B cell (primary cell): ENCODE data around the gene HSPB7. TPM values are rescaled to one million over a fixed set of nuclear protein-coding genes. Genes with fewer than 3 reads are reported as not detected.

Experiments
- ATAC-seq: fragments of 200-7000 bp; cut with Tn5 transposase; one replicate; pipeline ENCODE4 v1.10.0; 2021; ENCODE audit warnings: low read depth, mild to moderate bottlenecking, moderate number of reproducible peaks, moderate library complexity
- CTCF ChIA-PET: fragments of 350-600 bp; sonication (Branson Sonifier 250); formaldehyde crosslinking; loops from one replicate; lab custom pipeline; 2021; ENCODE audit warnings: antibody characterized with exemption, inconsistent platforms; lab: Charles Lee
- POLR2A ChIA-PET: fragments of 350-600 bp; sonication (Branson Sonifier 250); formaldehyde crosslinking; loops from one replicate; lab custom pipeline; 2021; ENCODE audit warnings: antibody characterized with exemption; lab: Charles Lee
- DNase-seq: peaks from one replicate; pipeline ENCODE4 v3.0.0; 2013
- H2AFZ ChIP-seq: 2 replicates; pipeline ENCODE4 v1.6.1; 2012; ENCODE audit warnings: mild to moderate bottlenecking, low read depth, low read length; ENCODE audit not compliant: insufficient read depth, poor library complexity, severe bottlenecking
- H3K27ac ChIP-seq, 2 donors: 1 replicate in 1 of 2; 2 replicates in 1 of 2; pipeline ENCODE4 v1.5.1; 2012 to 2013; ENCODE audit warnings: low read length in 2 of 2, mild to moderate bottlenecking in 2 of 2, moderate library complexity in 1 of 2
- H3K27me3 ChIP-seq, 4 experiments: fragments of 200-600 bp in 1 of 4; sonication (generic) in 1 of 4; replicated peaks in 1 of 4; 1 replicate in 2 of 4; 2 replicates in 2 of 4; pipeline versions ENCODE4 v1.6.1 to v1.7.0; 2013 to 2016; ENCODE audit warnings: low read length in 3 of 4, mild to moderate bottlenecking in 2 of 4, mixed read lengths in 1 of 4, moderate library complexity in 1 of 4; ENCODE audit not compliant: insufficient read depth in 4 of 4, control insufficient read depth in 3 of 4; ENCODE audit errors: control extremely low read depth in 1 of 4
- H3K36me3 ChIP-seq, 2 experiments: replicated peaks in 1 of 2; 1 replicate in 1 of 2; 2 replicates in 1 of 2; pipeline versions ENCODE4 v1.6.1 to v1.7.1; 2013; ENCODE audit warnings: low read length in 1 of 2; ENCODE audit not compliant: insufficient read depth in 2 of 2, control insufficient read depth in 1 of 2; ENCODE audit errors: control extremely low read depth in 1 of 2, extremely low read depth in 1 of 2
- H3K4me1 ChIP-seq, 2 donors: fragments of 200-600 bp in 1 of 2; sonication (generic) in 1 of 2; 1 replicate in 1 of 2; 2 replicates in 1 of 2; pipeline versions ENCODE4 v1.5.1 to v1.6.1; 2013 to 2017; ENCODE audit warnings: low read length in 2 of 2; ENCODE audit not compliant: control insufficient read depth in 2 of 2, insufficient read depth in 2 of 2
- H3K4me2 ChIP-seq: replicated peaks from 2 replicates; pipeline ENCODE3; 2012; ENCODE audit warnings: mild to moderate bottlenecking, low read depth, low read length; ENCODE audit not compliant: poor library complexity, severe bottlenecking
- H3K4me3 ChIP-seq, 5 experiments: fragments of 200-600 bp in 1 of 5; sonication (generic) in 1 of 5; 1 replicate in 3 of 5; 2 replicates in 2 of 5; pipeline versions ENCODE4 v1.5.1 to v1.7.0; 2011 to 2016; ENCODE audit warnings: low read length in 4 of 5, mild to moderate bottlenecking in 4 of 5, low read depth in 2 of 5, control low read depth in 1 of 5, moderate library complexity in 1 of 5; ENCODE audit not compliant: insufficient read depth in 1 of 5; ENCODE audit errors: control extremely low read depth in 1 of 5, extremely low read depth in 1 of 5
- H3K79me2 ChIP-seq: fragments of 200-600 bp; sonication (generic); one replicate; pipeline ENCODE4 v1.6.0; 2016; ENCODE audit warnings: low read length; ENCODE audit not compliant: control insufficient read depth, insufficient read depth
- H3K9ac ChIP-seq: fragments of 200-600 bp; sonication (generic); 2 replicates; pipeline ENCODE4 v1.6.1; 2017; ENCODE audit warnings: mild to moderate bottlenecking, low read length, moderate library complexity
- H3K9me3 ChIP-seq, 3 donors: one replicate each; pipeline versions ENCODE4 v1.6.1 to v1.7.1; 2013; ENCODE audit warnings: low read length in 2 of 3; ENCODE audit not compliant: control insufficient read depth in 2 of 3, insufficient read depth in 1 of 3; ENCODE audit errors: control extremely low read depth in 1 of 3
- H4K20me1 ChIP-seq: 2 replicates; pipeline ENCODE4 v1.6.0; 2012; ENCODE audit warnings: mild to moderate bottlenecking, low read length; ENCODE audit not compliant: insufficient read depth, control insufficient read depth, poor library complexity, severe bottlenecking
- H3K27ac Mint-ChIP-seq: one replicate; pipeline ENCODE4 v1.8.0; 2021; ENCODE audit warnings: mixed read lengths
- H3K27me3 Mint-ChIP-seq: one replicate; pipeline ENCODE4 v1.8.0; 2021; ENCODE audit warnings: mixed read lengths
- H3K4me1 Mint-ChIP-seq: one replicate; pipeline ENCODE4 v1.8.0; 2021; ENCODE audit warnings: mixed read lengths
- H3K4me3 Mint-ChIP-seq: one replicate; pipeline ENCODE4 v1.8.0; 2021; ENCODE audit warnings: mixed read lengths
- H3K9me3 Mint-ChIP-seq: one replicate; pipeline ENCODE4 v1.8.0; 2022; ENCODE audit warnings: mixed read lengths; ENCODE audit not compliant: insufficient read depth
- CTCF ChIP-seq: fragments of 200-600 bp; IDR thresholded peaks from one replicate; pipeline ENCODE4 v1.8.0; 2022; ENCODE audit warnings: antibody characterized with exemption, mild to moderate bottlenecking
- EZH2 ChIP-seq: IDR thresholded peaks from 2 replicates; pipeline ENCODE4 v1.6.1; 2012; ENCODE audit warnings: borderline replicate concordance, low read depth, mild to moderate bottlenecking, moderate library complexity, low read length; ENCODE audit not compliant: insufficient read depth, poor library complexity, severe bottlenecking
- WGBS: methylation state at CpG from one replicate; pipeline ENCODE4 v1.1.5; 2013; ENCODE audit warnings: missing lambda C conversion rate; ENCODE audit not compliant: insufficient coverage; 5-methylcytosine and 5-hydroxymethylcytosine counted together
- intact Hi-C: fragments of 100-400 bp; cut with micrococcal nuclease; formaldehyde crosslinking; loops from one replicate; pipeline ENCODE4 v1.10.0; 2022
- polyA plus RNA-seq: library from polyadenylated mRNA; depleted of rRNA; stranded (reverse); fragments of >200 nt; gene quantifications from 2 replicates; pipeline ENCODE4 v1.2.3, GENCODE V29; 2012
- total RNA-seq, 2 donors: library from RNA; stranded (reverse); fragments of 120-200 nt in 1 of 2; gene quantifications; 1 replicate in 1 of 2; 2 replicates in 1 of 2; pipeline versions ENCODE4 v1.2.3 to v1.2.4, GENCODE V29; 2013 to 2022

The HSPB7 gene
- total and polyA plus RNA-seq, 2 donors (not counting 1 experiment from before 2014, with no cell fraction given): not detected

GRCh38 chr1:16015491-16015890 lies 2.4 kb downstream of the HSPB7 start:
- H3K27me3 Mint-ChIP-seq: no peaks in the 10 kb centered on the region
- POLR2A ChIA-PET: no interaction called here
- intact Hi-C loops: no loop called here

More at GRCh38 chr1:16015491-16015890, 2.4 kb downstream of the HSPB7 start:
- Histone ChIP-seq H3K27me3 (no peaks in the 10 kb centered on the region), H3K36me3 (no peaks in the 10 kb centered on the region), H4K20me1 (no peaks in the 10 kb centered on the region), H3K9ac (no peak overlapping the region), H3K4me1 (peaks cover 18 to 32% of the 10 kb centered on the region in 2 donors), H3K4me3 (no peak overlapping the region), H3K27ac (no peak overlapping the region), H2AFZ (no peak overlapping the region), H3K4me2 (no peak overlapping the region), H3K79me2 (no peaks in the 10 kb centered on the region), H3K9me3 (no peaks in the 10 kb centered on the region)
- Mint-ChIP-seq H3K4me3 (no peak overlapping the region), H3K9me3 (no peaks in the 10 kb centered on the region), H3K27ac (peak overlapping the region; percentile 46), H3K4me1 (peaks cover 28% of the 10 kb centered on the region)
- WGBS: 93% methylated on average over 22 of the region's 25 CpGs
- ATAC-seq (no peak), DNase-seq (no peak)
- TF ChIP-seq EZH2 (no peak), CTCF (no peak)
- CTCF ChIA-PET: no interaction called here
